IMR-90 (cell line): ENCODE results near the gene MAGI1. TPM values are rescaled to one million over a fixed set of nuclear protein-coding genes. Genes with fewer than 3 reads are reported as not detected.

Experiments
- ATAC-seq: fragments of 200-7000 bp; cut with Tn5 transposase; 2 replicates; pipeline ENCODE4 v1.9.1; 2020; ENCODE audit warnings: low read depth, mild to moderate bottlenecking, moderate library complexity
- BruUV-seq: library from RNA; stranded (reverse); fragments of 400-500 nt; replicated peaks from 2 replicates; lab custom pipeline; 2021; lab: Mats Ljungman, UMichigan
- CTCF ChIA-PET: fragments of 300-600 bp; formaldehyde crosslinking; extraction: SDS; loops from one replicate; lab custom pipeline; 2021; ENCODE audit warnings: antibody characterized with exemption; lab: Yijun Ruan, JAX
- POLR2A ChIA-PET: fragments of 300-600 bp; sonication (Branson Sonifier 250); formaldehyde crosslinking; loops from one replicate; lab custom pipeline; 2022; ENCODE audit warnings: antibody characterized with exemption; ENCODE audit not compliant: unreplicated experiment; lab: Charles Lee
- DNase-seq: peaks from one replicate; pipeline ENCODE4 v3.0.0; 2013
- H2AFZ ChIP-seq: replicated peaks from 2 replicates; pipeline ENCODE3; 2013; ENCODE audit warnings: low read length, mild to moderate bottlenecking; ENCODE audit not compliant: poor library complexity
- H2AK5ac ChIP-seq: 2 replicates; pipeline ENCODE4 v1.6.1; 2013; ENCODE audit warnings: low read depth, low read length, inconsistent platforms
- H2AK9ac ChIP-seq: replicated peaks from 2 replicates; pipeline ENCODE3; 2013; ENCODE audit warnings: mild to moderate bottlenecking, low read depth, low read length, moderate library complexity; ENCODE audit not compliant: poor library complexity
- H2BK120ac ChIP-seq: 2 replicates; pipeline ENCODE4 v1.6.1; 2013; ENCODE audit warnings: low read depth, low read length, inconsistent platforms
- H2BK15ac ChIP-seq: 3 replicates; pipeline ENCODE4 v1.6.1; 2013; ENCODE audit warnings: low read depth, low read length, inconsistent platforms
- H2BK20ac ChIP-seq: 2 replicates; pipeline ENCODE4 v1.6.1; 2013; ENCODE audit warnings: low read depth, mild to moderate bottlenecking, inconsistent platforms, low read length, moderate library complexity
- H2BK5ac ChIP-seq: 2 replicates; pipeline ENCODE4 v1.6.1; 2013; ENCODE audit warnings: mild to moderate bottlenecking, low read depth, low read length, inconsistent platforms; ENCODE audit not compliant: poor library complexity, severe bottlenecking
- H3K14ac ChIP-seq: replicated peaks from 2 replicates; pipeline ENCODE4 v1.6.1; 2013; ENCODE audit warnings: low read depth, low read length, inconsistent platforms
- H3K18ac ChIP-seq: 2 replicates; pipeline ENCODE4 v1.6.1; 2013; ENCODE audit warnings: low read depth, low read length, control low read depth
- H3K23ac ChIP-seq: 2 replicates; pipeline ENCODE4 v1.6.1; 2013; ENCODE audit warnings: low read depth, low read length, inconsistent platforms
- H3K27ac ChIP-seq: 2 replicates; pipeline ENCODE4 v1.5.1; 2013; ENCODE audit warnings: mild to moderate bottlenecking, control low read depth, low read length; ENCODE audit not compliant: insufficient read depth
- H3K27me3 ChIP-seq: 2 replicates; pipeline ENCODE4 v1.6.1; 2013; ENCODE audit warnings: low read length; ENCODE audit not compliant: control insufficient read depth, insufficient read depth
- H3K36me3 ChIP-seq: 2 replicates; pipeline ENCODE4 v1.6.1; 2013; ENCODE audit warnings: low read length, mixed read lengths; ENCODE audit not compliant: control insufficient read depth, insufficient read depth
- H3K4ac ChIP-seq: 2 replicates; pipeline ENCODE4 v1.6.1; 2013; ENCODE audit warnings: low read depth, low read length, inconsistent platforms
- H3K4me1 ChIP-seq: 2 replicates; pipeline ENCODE4 v1.6.1; 2013; ENCODE audit warnings: low read length, mixed read lengths; ENCODE audit not compliant: control insufficient read depth, insufficient read depth
- H3K4me2 ChIP-seq: 2 replicates; pipeline ENCODE4 v1.6.1; 2013; ENCODE audit warnings: low read depth, mild to moderate bottlenecking, control low read depth, low read length, moderate library complexity
- H3K4me3 ChIP-seq: 2 replicates; pipeline ENCODE4 v1.5.1; 2013; ENCODE audit warnings: low read depth, mild to moderate bottlenecking, control low read depth, low read length, moderate library complexity; ENCODE audit not compliant: insufficient read depth
- H3K56ac ChIP-seq: 2 replicates; pipeline ENCODE4 v1.6.1; 2013; ENCODE audit warnings: low read length, inconsistent platforms; ENCODE audit not compliant: insufficient read depth; ENCODE audit errors: extremely low read depth
- H3K79me1 ChIP-seq, 2 experiments: 2 replicates each; pipeline ENCODE4 v1.6.1; 2013; ENCODE audit warnings: low read length in 2 of 2, inconsistent platforms in 1 of 2, low read depth in 1 of 2
- H3K9ac ChIP-seq: 2 replicates; pipeline ENCODE4 v1.6.1; 2013; ENCODE audit warnings: low read depth, low read length, control low read depth
- H3K9me1 ChIP-seq: 2 replicates; pipeline ENCODE4 v1.6.1; 2013; ENCODE audit warnings: low read length, inconsistent platforms; ENCODE audit not compliant: insufficient read depth
- H3K9me3 ChIP-seq: 2 replicates; pipeline ENCODE4 v1.6.1; 2013; ENCODE audit warnings: low read length; ENCODE audit not compliant: control insufficient read depth, insufficient read depth
- H4K20me1 ChIP-seq: 2 replicates; pipeline ENCODE4 v1.6.1; 2013; ENCODE audit warnings: low read length, inconsistent platforms; ENCODE audit not compliant: insufficient read depth
- H4K5ac ChIP-seq: 2 replicates; pipeline ENCODE4 v1.6.1; 2013; ENCODE audit warnings: mild to moderate bottlenecking, low read depth, low read length, control low read depth
- H4K8ac ChIP-seq, 2 experiments: 2 replicates each; pipeline ENCODE4 v1.6.1; 2013; ENCODE audit warnings: low read depth in 2 of 2, low read length in 2 of 2, control low read depth in 1 of 2, inconsistent platforms in 1 of 2
- H4K91ac ChIP-seq: 2 replicates; pipeline ENCODE4 v1.6.1; 2013; ENCODE audit warnings: low read depth, low read length, inconsistent platforms; ENCODE audit not compliant: insufficient read depth
- BHLHE40 ChIP-seq: fragments of 150-350 bp; IDR thresholded peaks from 2 replicates; pipeline ENCODE4 v1.6.1; 2016; ENCODE audit warnings: mild to moderate bottlenecking, low read depth, low read length
- CEBPB ChIP-seq: IDR thresholded peaks from 2 replicates; pipeline ENCODE4 v1.6.1; 2012; ENCODE audit warnings: low read depth, low read length, improper control_type of control experiment
- CHD1 ChIP-seq: IDR thresholded peaks from 2 replicates; pipeline ENCODE4 v1.6.1; 2012; ENCODE audit warnings: low read depth, low read length, improper control_type of control experiment
- FOS ChIP-seq: fragments of 150-350 bp; IDR thresholded peaks from 2 replicates; pipeline ENCODE4 v1.6.1; 2016; ENCODE audit warnings: low read depth, low read length
- MAFK ChIP-seq: IDR thresholded peaks from 2 replicates; pipeline ENCODE4 v1.6.1; 2012; ENCODE audit warnings: low read depth, low read length, improper control_type of control experiment
- MAZ ChIP-seq: IDR thresholded peaks from 2 replicates; pipeline ENCODE4 v1.6.1; 2012; ENCODE audit warnings: low read depth, mild to moderate bottlenecking, low read length, improper control_type of control experiment, moderate library complexity, borderline replicate concordance
- MXI1 ChIP-seq: IDR thresholded peaks from 2 replicates; pipeline ENCODE4 v1.6.1; 2012; ENCODE audit warnings: low read depth, mild to moderate bottlenecking, low read length, moderate library complexity, borderline replicate concordance
- NFE2L2 ChIP-seq: fragments of 150-350 bp; IDR thresholded peaks from 2 replicates; pipeline ENCODE4 v1.6.1; 2016; ENCODE audit warnings: low read depth, mild to moderate bottlenecking, low read length
- POLR2A ChIP-seq: IDR thresholded peaks from 2 replicates; pipeline ENCODE4 v1.6.1; 2012; ENCODE audit warnings: mild to moderate bottlenecking, low read depth, low read length
- RAD21 ChIP-seq: IDR thresholded peaks from 2 replicates; pipeline ENCODE4 v1.6.1; 2012; ENCODE audit warnings: low read length, improper control_type of control experiment
- RCOR1 ChIP-seq: IDR thresholded peaks from 2 replicates; pipeline ENCODE4 v1.6.1; 2012; ENCODE audit warnings: mild to moderate bottlenecking, low read length, improper control_type of control experiment; ENCODE audit not compliant: insufficient replicate concordance
- RFX5 ChIP-seq: IDR thresholded peaks from 2 replicates; pipeline ENCODE4 v1.8.0; 2012; ENCODE audit warnings: low read depth, mild to moderate bottlenecking, low read length, moderate library complexity
- SMC3 ChIP-seq: fragments of 150-350 bp; IDR thresholded peaks from 2 replicates; pipeline ENCODE4 v1.6.1; 2016; ENCODE audit warnings: low read depth, mild to moderate bottlenecking, antibody characterized with exemption, low read length, moderate library complexity
- USF2 ChIP-seq: fragments of 150-350 bp; IDR thresholded peaks from 2 replicates; pipeline ENCODE4 v1.6.1; 2017; ENCODE audit warnings: mild to moderate bottlenecking, antibody characterized with exemption, low read length, low read depth
- WGBS, 2 experiments: methylation state at CpG; one replicate each; pipeline versions ENCODE4 v1.1.5 to v1.1.7; 2013; ENCODE audit warnings: missing lambda C conversion rate in 2 of 2; ENCODE audit not compliant: insufficient read length in 1 of 2; ENCODE audit errors: extremely low coverage in 2 of 2; 5-methylcytosine and 5-hydroxymethylcytosine counted together
- dilution Hi-C: fragments of 300-500 bp; cut with HindIII; formaldehyde crosslinking; loops from one replicate; pipeline ENCODE4 v1.14.3; 2018; ENCODE audit warnings: low sequenced_read_pairs; ENCODE audit not compliant: unreplicated experiment
- in situ Hi-C: fragments of 300-500 bp; cut with MboI; formaldehyde crosslinking; loops from 3 replicates; pipeline ENCODE4 v1.14.3; 2019; ENCODE audit warnings: low sequenced_read_pairs, inconsistent platforms, mixed read lengths
- intact Hi-C: fragments of 100-400 bp; cut with micrococcal nuclease; formaldehyde crosslinking; loops from 2 replicates; pipeline ENCODE4 v1.10.0; 2022
- polyA plus RNA-seq, 3 experiments: library from polyadenylated mRNA; depleted of rRNA; stranded (reverse); fragments of >200 nt; gene quantifications; 2 replicates each; pipeline ENCODE4 v1.2.3, GENCODE V29; 2012; ENCODE audit warnings: low replicate concordance in 1 of 3
- total RNA-seq: library from RNA; depleted of rRNA; stranded (reverse); fragments of >200 nt; gene quantifications from 2 replicates; pipeline ENCODE4 v1.2.3, GENCODE V29; 2012
- TF ChIP-seq, protein P1 (sequence below): fragments of 150-350 bp; IDR thresholded peaks from 2 replicates; pipeline ENCODE4 v1.6.1; 2016; ENCODE audit warnings: low read depth, mild to moderate bottlenecking, low read length, moderate library complexity, borderline replicate concordance
- TF ChIP-seq, protein P2 (sequence below): conservative IDR thresholded peaks from 2 replicates; pipeline ENCODE4 v1.5.1; 2012; ENCODE audit warnings: mild to moderate bottlenecking, low read depth, low read length, improper control_type of control experiment

The MAGI1 gene
- total and polyA plus RNA-seq, 2 of the 4 experiments (the other 2 are of a cell fraction) = 14.5 to 24.2 TPM

DNA sequence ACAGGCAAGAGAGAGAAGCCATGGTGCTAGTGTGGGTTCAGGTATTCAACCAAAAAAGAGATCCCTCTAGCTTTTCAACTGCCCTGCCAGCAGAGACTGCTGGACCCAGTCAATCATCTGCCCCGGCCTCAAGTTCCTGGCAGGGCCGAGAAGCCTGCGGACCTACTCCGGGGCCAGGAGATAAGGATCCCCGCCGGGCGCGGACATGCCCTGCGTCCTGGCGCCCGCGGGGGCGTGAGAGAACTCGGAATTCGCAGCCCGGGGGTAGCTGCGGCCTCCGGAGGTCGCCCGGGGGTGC, 821 bp upstream of the MAGI1 start:
- intact Hi-C loops = loop anchor here (5.0 kb wide), 3 partner anchors 78 to 252 kb away; no protein-coding TSS in a partner anchor
- Histone ChIP-seq H2BK5ac (peak overlapping the region; percentile 84), H3K79me1 (peaks cover 6 to 46% of the 10 kb centered on the region in 2 experiments; a peak in 3 of 4 replicates), H3K4me3 (peak overlapping the region; percentile 54), H3K27me3 (no peaks in the 10 kb centered on the region), H3K14ac (peak overlapping the region; percentile 95), H4K20me1 (peaks cover 14% of the 10 kb centered on the region; the same call in 1 of the 2 replicates), H2BK15ac (peak overlapping the region; percentile 97; the same call in 2 of the 3 replicates), H3K4ac (peak overlapping the region; percentile 94), H3K9me1 (peaks cover 23% of the 10 kb centered on the region), H3K9me3 (no peaks in the 10 kb centered on the region), H3K9ac (peak overlapping the region; percentile 76), H4K8ac (peak overlapping the region; percentile 85 to 90), H4K5ac (peak overlapping the region; percentile 87), H3K27ac (peak overlapping the region; percentile 86), H3K18ac (peak overlapping the region; percentile 45), H3K23ac (peak overlapping the region; percentile 91), H3K4me2 (peak overlapping the region; percentile 75), H2AK5ac (peak overlapping the region; percentile 99; the same call in 1 of the 2 replicates), H2AK9ac (peak overlapping the region; percentile 86), H2BK120ac (peak overlapping the region; percentile 92), H2AFZ (peak overlapping the region; percentile 91), H3K36me3 (no peaks in the 10 kb centered on the region), H3K56ac (peak overlapping the region; percentile 91), H2BK20ac (peak overlapping the region; percentile 81; the same call in 1 of the 2 replicates), H3K4me1 (peaks cover 29% of the 10 kb centered on the region), H4K91ac (peak overlapping the region; percentile 93)
- CTCF ChIA-PET = interaction anchor here (0.5 to 0.9 kb wide), 2 partner anchors 98 to 127 kb away, joined by 3 to 4 read pairs; no protein-coding TSS in a partner anchor
- TF ChIP-seq FOS (no peak), SMC3 (no peak), MAZ (no peak), BHLHE40 (no peak), RAD21 (no peak), RFX5 (no peak), POLR2A (no peak), CEBPB (no peak), NFE2L2 (no peak), MXI1 (no peak), CHD1 (no peak), USF2 (no peak), MAFK (no peak), RCOR1 (no peak)
- TF ChIP-seq, protein P1, sequence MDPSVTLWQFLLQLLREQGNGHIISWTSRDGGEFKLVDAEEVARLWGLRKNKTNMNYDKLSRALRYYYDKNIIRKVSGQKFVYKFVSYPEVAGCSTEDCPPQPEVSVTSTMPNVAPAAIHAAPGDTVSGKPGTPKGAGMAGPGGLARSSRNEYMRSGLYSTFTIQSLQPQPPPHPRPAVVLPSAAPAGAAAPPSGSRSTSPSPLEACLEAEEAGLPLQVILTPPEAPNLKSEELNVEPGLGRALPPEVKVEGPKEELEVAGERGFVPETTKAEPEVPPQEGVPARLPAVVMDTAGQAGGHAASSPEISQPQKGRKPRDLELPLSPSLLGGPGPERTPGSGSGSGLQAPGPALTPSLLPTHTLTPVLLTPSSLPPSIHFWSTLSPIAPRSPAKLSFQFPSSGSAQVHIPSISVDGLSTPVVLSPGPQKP = no peak
- TF ChIP-seq, protein P2, sequence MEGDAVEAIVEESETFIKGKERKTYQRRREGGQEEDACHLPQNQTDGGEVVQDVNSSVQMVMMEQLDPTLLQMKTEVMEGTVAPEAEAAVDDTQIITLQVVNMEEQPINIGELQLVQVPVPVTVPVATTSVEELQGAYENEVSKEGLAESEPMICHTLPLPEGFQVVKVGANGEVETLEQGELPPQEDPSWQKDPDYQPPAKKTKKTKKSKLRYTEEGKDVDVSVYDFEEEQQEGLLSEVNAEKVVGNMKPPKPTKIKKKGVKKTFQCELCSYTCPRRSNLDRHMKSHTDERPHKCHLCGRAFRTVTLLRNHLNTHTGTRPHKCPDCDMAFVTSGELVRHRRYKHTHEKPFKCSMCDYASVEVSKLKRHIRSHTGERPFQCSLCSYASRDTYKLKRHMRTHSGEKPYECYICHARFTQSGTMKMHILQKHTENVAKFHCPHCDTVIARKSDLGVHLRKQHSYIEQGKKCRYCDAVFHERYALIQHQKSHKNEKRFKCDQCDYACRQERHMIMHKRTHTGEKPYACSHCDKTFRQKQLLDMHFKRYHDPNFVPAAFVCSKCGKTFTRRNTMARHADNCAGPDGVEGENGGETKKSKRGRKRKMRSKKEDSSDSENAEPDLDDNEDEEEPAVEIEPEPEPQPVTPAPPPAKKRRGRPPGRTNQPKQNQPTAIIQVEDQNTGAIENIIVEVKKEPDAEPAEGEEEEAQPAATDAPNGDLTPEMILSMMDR = no peak
- in situ Hi-C loops = no loop called here
- WGBS, 2 experiments = 11% methylated on average over 11 of the region's 20 CpGs; no CpG with 5 or more reads in 1 of the 2 experiments
- ATAC-seq = peak; percentile 5
- DNase-seq = no peak
- POLR2A ChIA-PET = no interaction called here
- dilution Hi-C loops = no loop called here
- BruUV-seq = no TSS peak
